SK-N-SH treated with all-trans-retinoic acid at 6 μM for 48 hours (cell line): ENCODE measurements around the gene CAPRIN2.

ENCODE experiments used
- GLIS3 ChIP-seq: fragments of 250-450 bp; sonication (Bioruptor Pico); IDR thresholded peaks from 2 replicates; pipeline ENCODE4 v1.5.0; 2020; ENCODE audit warnings: mild to moderate bottlenecking, moderate library complexity
- ISL1 ChIP-seq: fragments of 250-450 bp; sonication (Bioruptor Pico); IDR thresholded peaks from 2 replicates; pipeline ENCODE4 v2.1.2; 2022; ENCODE audit warnings: mild to moderate bottlenecking, moderate library complexity
- OSR1 ChIP-seq: fragments of 250-450 bp; sonication (Bioruptor Pico); IDR thresholded peaks from 2 replicates; pipeline ENCODE4 v1.8.0; 2022; ENCODE audit warnings: moderate library complexity, mild to moderate bottlenecking, inconsistent platforms
- RARB ChIP-seq: fragments of 250-450 bp; sonication (Bioruptor Pico); IDR thresholded peaks from 2 replicates; pipeline ENCODE4 v1.8.0; 2021; ENCODE audit warnings: mild to moderate bottlenecking, moderate library complexity
- SNAI2 ChIP-seq: fragments of 250-450 bp; sonication (Bioruptor Pico); IDR thresholded peaks from 2 replicates; pipeline ENCODE4 v1.5.0; 2020; ENCODE audit warnings: mild to moderate bottlenecking, moderate library complexity
- TCF4 ChIP-seq: fragments of 250-450 bp; sonication (Bioruptor Pico); IDR thresholded peaks from 2 replicates; pipeline ENCODE4 v1.8.0; 2021; ENCODE audit warnings: mild to moderate bottlenecking, moderate library complexity, borderline replicate concordance
- ZC3H10 ChIP-seq: fragments of 250-450 bp; sonication (Bioruptor Pico); IDR thresholded peaks from 2 replicates; pipeline ENCODE4 v1.5.1; 2021; ENCODE audit warnings: mild to moderate bottlenecking, moderate library complexity
- ZFP3 ChIP-seq: fragments of 250-450 bp; sonication (Bioruptor Pico); IDR thresholded peaks from 2 replicates; pipeline ENCODE4 v1.5.0; 2020; ENCODE audit warnings: mild to moderate bottlenecking, moderate library complexity
- ZFP30 ChIP-seq: fragments of 450-650 bp; formaldehyde crosslinking; IDR thresholded peaks from 2 replicates; pipeline ENCODE4 v1.5.0; 2022; ENCODE audit warnings: mild to moderate bottlenecking, moderate library complexity
- ZNF565 ChIP-seq: fragments of 450-650 bp; formaldehyde crosslinking; conservative IDR thresholded peaks from 2 replicates; pipeline ENCODE4 v1.5.0; 2020; ENCODE audit warnings: low read depth, mild to moderate bottlenecking, moderate library complexity
- TF ChIP-seq, protein P1 (sequence below): fragments of 250-450 bp; sonication (Bioruptor Pico); IDR thresholded peaks from 2 replicates; pipeline ENCODE4 v1.5.1; 2020; ENCODE audit warnings: low read depth, mild to moderate bottlenecking, moderate library complexity
- TF ChIP-seq, protein P2 (sequence below): fragments of 250-450 bp; sonication (Bioruptor Pico); IDR thresholded peaks from 2 replicates; pipeline ENCODE4 v1.5.0; 2020; ENCODE audit warnings: mild to moderate bottlenecking, moderate library complexity
- TF ChIP-seq, protein P3 (sequence below): fragments of 250-450 bp; sonication (Bioruptor Pico); IDR thresholded peaks from 2 replicates; pipeline ENCODE4 v1.8.0; 2020; ENCODE audit warnings: mild to moderate bottlenecking, moderate library complexity, borderline replicate concordance
- TF ChIP-seq, protein P4 (sequence below): fragments of 250-450 bp; sonication (Bioruptor Pico); IDR thresholded peaks from 2 replicates; pipeline ENCODE4 v1.8.0; 2021; ENCODE audit warnings: low read depth, mild to moderate bottlenecking, moderate library complexity, borderline replicate concordance

DNA sequence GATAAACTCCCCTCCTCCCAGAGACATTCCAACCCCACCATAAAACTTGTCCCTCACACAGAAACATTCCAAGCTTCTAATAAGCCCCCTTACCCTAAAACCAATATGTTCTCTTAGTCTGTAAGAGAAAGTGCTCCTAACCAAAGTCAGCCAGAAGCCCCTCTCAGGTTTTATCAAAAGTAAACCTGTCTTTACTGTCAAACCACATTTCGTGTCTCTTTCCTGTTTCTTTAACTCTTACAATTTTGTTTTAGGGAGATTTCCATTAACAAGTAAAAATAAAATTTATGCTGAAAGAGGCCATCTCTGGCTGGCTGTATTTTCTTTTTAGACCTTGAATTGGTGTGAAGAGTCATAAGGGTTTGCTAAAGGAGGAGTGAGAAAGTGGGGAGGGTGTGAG is 29.8 kb upstream of the CAPRIN2 start:
- TF ChIP-seq, protein P1, sequence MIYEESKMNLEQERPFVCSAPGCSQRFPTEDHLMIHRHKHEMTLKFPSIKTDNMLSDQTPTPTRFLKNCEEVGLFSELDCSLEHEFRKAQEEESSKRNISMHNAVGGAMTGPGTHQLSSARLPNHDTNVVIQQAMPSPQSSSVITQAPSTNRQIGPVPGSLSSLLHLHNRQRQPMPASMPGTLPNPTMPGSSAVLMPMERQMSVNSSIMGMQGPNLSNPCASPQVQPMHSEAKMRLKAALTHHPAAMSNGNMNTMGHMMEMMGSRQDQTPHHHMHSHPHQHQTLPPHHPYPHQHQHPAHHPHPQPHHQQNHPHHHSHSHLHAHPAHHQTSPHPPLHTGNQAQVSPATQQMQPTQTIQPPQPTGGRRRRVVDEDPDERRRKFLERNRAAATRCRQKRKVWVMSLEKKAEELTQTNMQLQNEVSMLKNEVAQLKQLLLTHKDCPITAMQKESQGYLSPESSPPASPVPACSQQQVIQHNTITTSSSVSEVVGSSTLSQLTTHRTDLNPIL (CRISPR knock-in tag) = no peak
- TF ChIP-seq SNAI2 (CRISPR knock-in tag) (no peak), OSR1 (CRISPR knock-in tag) (no peak), ZFP30 (CRISPR knock-in tag) (no peak), ZFP3 (CRISPR knock-in tag) (no peak), ISL1 (CRISPR knock-in tag) (no peak), GLIS3 (no peak), ZC3H10 (CRISPR knock-in tag) (no peak), TCF4 (CRISPR knock-in tag) (no peak), ZNF565 (CRISPR knock-in tag) (no peak), RARB (no peak)
- TF ChIP-seq, protein P2, sequence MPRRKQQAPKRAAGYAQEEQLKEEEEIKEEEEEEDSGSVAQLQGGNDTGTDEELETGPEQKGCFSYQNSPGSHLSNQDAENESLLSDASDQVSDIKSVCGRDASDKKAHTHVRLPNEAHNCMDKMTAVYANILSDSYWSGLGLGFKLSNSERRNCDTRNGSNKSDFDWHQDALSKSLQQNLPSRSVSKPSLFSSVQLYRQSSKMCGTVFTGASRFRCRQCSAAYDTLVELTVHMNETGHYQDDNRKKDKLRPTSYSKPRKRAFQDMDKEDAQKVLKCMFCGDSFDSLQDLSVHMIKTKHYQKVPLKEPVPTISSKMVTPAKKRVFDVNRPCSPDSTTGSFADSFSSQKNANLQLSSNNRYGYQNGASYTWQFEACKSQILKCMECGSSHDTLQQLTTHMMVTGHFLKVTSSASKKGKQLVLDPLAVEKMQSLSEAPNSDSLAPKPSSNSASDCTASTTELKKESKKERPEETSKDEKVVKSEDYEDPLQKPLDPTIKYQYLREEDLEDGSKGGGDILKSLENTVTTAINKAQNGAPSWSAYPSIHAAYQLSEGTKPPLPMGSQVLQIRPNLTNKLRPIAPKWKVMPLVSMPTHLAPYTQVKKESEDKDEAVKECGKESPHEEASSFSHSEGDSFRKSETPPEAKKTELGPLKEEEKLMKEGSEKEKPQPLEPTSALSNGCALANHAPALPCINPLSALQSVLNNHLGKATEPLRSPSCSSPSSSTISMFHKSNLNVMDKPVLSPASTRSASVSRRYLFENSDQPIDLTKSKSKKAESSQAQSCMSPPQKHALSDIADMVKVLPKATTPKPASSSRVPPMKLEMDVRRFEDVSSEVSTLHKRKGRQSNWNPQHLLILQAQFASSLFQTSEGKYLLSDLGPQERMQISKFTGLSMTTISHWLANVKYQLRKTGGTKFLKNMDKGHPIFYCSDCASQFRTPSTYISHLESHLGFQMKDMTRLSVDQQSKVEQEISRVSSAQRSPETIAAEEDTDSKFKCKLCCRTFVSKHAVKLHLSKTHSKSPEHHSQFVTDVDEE (CRISPR knock-in tag) = no peak
- TF ChIP-seq, protein P3, sequence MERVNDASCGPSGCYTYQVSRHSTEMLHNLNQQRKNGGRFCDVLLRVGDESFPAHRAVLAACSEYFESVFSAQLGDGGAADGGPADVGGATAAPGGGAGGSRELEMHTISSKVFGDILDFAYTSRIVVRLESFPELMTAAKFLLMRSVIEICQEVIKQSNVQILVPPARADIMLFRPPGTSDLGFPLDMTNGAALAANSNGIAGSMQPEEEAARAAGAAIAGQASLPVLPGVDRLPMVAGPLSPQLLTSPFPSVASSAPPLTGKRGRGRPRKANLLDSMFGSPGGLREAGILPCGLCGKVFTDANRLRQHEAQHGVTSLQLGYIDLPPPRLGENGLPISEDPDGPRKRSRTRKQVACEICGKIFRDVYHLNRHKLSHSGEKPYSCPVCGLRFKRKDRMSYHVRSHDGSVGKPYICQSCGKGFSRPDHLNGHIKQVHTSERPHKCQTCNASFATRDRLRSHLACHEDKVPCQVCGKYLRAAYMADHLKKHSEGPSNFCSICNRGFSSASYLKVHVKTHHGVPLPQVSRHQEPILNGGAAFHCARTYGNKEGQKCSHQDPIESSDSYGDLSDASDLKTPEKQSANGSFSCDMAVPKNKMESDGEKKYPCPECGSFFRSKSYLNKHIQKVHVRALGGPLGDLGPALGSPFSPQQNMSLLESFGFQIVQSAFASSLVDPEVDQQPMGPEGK (CRISPR knock-in tag) = no peak
- TF ChIP-seq, protein P4, sequence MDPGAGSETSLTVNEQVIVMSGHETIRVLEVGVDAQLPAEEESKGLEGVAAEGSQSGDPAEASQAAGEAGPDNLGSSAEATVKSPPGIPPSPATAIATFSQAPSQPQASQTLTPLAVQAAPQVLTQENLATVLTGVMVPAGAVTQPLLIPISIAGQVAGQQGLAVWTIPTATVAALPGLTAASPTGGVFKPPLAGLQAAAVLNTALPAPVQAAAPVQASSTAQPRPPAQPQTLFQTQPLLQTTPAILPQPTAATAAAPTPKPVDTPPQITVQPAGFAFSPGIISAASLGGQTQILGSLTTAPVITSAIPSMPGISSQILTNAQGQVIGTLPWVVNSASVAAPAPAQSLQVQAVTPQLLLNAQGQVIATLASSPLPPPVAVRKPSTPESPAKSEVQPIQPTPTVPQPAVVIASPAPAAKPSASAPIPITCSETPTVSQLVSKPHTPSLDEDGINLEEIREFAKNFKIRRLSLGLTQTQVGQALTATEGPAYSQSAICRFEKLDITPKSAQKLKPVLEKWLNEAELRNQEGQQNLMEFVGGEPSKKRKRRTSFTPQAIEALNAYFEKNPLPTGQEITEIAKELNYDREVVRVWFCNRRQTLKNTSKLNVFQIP (CRISPR knock-in tag) = no peak
